RWPE2 (cell line): ENCODE results near the gene MINPP1.

Experiments
- ATAC-seq: fragments of 200-7000 bp; cut with Tn5 transposase; 3 replicates; pipeline ENCODE4 v1.9.1; 2021; ENCODE audit warnings: low read depth
- DNase-seq: peaks from one replicate; pipeline ENCODE4 v3.0.0-alpha.2; 2020; ENCODE audit warnings: low spot score
- H3K27ac ChIP-seq: fragments of 450-650 bp; 2 replicates; pipeline ENCODE4 v1.5.1; 2017; ENCODE audit warnings: mild to moderate bottlenecking; ENCODE audit not compliant: poor library complexity, severe bottlenecking
- H3K27me3 ChIP-seq: fragments of 250-450 bp; sonication (Bioruptor Pico); 2 replicates; pipeline ENCODE4 v1.5.1; 2021; ENCODE audit warnings: mild to moderate bottlenecking, moderate library complexity; ENCODE audit not compliant: insufficient read depth, poor library complexity, severe bottlenecking
- H3K36me3 ChIP-seq: fragments of 250-450 bp; sonication (Bioruptor Pico); 2 replicates; pipeline ENCODE4 v1.5.1; 2020; ENCODE audit warnings: low read depth, mild to moderate bottlenecking, moderate library complexity
- H3K4me1 ChIP-seq: fragments of 250-450 bp; sonication (Bioruptor Pico); 2 replicates; pipeline ENCODE4 v1.5.1; 2021; ENCODE audit warnings: mild to moderate bottlenecking, moderate library complexity; ENCODE audit not compliant: insufficient read depth, poor library complexity, severe bottlenecking
- H3K4me3 ChIP-seq: fragments of 250-450 bp; sonication (Bioruptor Pico); 2 replicates; pipeline ENCODE4 v1.5.1; 2021; ENCODE audit warnings: mild to moderate bottlenecking, moderate library complexity; ENCODE audit not compliant: severe bottlenecking
- H3K9me3 ChIP-seq: fragments of 250-450 bp; sonication (Bioruptor Pico); 2 replicates; pipeline ENCODE4 v1.5.1; 2021; ENCODE audit warnings: mild to moderate bottlenecking, moderate library complexity; ENCODE audit not compliant: severe bottlenecking
- TF ChIP-seq, protein P1 (sequence below): fragments of 450-650 bp; IDR thresholded peaks from one replicate; pipeline ENCODE4 v1.5.1; 2017; ENCODE audit warnings: mild to moderate bottlenecking, moderate library complexity; ENCODE audit not compliant: poor library complexity, severe bottlenecking

MINPP1 gene

DNA sequence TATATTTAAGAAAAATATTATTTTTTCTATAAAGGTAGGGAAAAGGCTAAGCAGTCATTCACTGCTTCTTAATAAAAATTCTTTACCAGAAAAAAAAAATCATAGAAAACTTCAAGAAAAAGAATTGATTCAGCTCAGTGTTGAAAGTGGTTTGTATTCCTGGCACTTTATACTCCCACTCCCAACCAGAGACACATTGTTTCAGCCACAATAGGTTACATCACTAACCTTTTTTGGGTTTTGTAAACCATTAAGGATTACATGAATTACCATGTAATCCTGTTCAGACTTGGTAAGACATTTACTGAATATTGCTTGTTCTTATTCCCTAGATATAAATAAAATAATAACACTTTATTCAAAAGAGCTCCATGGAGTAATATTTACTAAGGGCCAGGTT, 46.6 kb downstream of the MINPP1 start:
- Histone ChIP-seq H3K27ac (no peak overlapping the region), H3K27me3 (no peaks in the 10 kb centered on the region), H3K9me3 (no peaks in the 10 kb centered on the region), H3K36me3 (peaks cover 26% of the 10 kb centered on the region), H3K4me1 (peaks cover 2% of the 10 kb centered on the region), H3K4me3 (no peak overlapping the region)
- TF ChIP-seq, protein P1, sequence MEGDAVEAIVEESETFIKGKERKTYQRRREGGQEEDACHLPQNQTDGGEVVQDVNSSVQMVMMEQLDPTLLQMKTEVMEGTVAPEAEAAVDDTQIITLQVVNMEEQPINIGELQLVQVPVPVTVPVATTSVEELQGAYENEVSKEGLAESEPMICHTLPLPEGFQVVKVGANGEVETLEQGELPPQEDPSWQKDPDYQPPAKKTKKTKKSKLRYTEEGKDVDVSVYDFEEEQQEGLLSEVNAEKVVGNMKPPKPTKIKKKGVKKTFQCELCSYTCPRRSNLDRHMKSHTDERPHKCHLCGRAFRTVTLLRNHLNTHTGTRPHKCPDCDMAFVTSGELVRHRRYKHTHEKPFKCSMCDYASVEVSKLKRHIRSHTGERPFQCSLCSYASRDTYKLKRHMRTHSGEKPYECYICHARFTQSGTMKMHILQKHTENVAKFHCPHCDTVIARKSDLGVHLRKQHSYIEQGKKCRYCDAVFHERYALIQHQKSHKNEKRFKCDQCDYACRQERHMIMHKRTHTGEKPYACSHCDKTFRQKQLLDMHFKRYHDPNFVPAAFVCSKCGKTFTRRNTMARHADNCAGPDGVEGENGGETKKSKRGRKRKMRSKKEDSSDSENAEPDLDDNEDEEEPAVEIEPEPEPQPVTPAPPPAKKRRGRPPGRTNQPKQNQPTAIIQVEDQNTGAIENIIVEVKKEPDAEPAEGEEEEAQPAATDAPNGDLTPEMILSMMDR = no peak
- DNase-seq = no peak
- ATAC-seq = no peak

DNA sequence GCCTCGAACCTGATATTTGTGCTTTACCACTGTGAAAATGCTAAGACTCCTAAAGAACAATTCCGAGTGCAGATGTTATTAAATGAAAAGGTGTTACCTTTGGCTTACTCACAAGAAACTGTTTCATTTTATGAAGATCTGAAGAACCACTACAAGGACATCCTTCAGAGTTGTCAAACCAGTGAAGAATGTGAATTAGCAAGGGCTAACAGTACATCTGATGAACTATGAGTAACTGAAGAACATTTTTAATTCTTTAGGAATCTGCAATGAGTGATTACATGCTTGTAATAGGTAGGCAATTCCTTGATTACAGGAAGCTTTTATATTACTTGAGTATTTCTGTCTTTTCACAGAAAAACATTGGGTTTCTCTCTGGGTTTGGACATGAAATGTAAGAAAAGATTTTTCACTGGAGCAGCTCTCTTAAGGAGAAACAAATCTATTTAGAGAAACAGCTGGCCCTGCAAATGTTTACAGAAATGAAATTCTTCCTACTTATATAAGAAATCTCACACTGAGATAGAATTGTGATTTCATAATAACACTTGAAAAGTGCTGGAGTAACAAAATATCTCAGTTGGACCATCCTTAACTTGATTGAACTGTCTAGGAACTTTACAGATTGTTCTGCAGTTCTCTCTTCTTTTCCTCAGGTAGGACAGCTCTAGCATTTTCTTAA, 47.7 kb downstream of the MINPP1 start:
- H3K27ac ChIP-seq = no peak overlapping the region
- H3K4me1 ChIP-seq = peaks cover 2% of the 10 kb centered on the region
- TF ChIP-seq, protein P1 = no peak
- ATAC-seq = no peak
- peaks cover 23% of the 10 kb centered on the region for H3K36me3 ChIP-seq
- no peaks in the 10 kb centered on the region for H3K27me3 ChIP-seq
- H3K4me3 ChIP-seq = no peak overlapping the region
- DNase-seq = no peak
- H3K9me3 ChIP-seq = no peaks in the 10 kb centered on the region

DNA sequence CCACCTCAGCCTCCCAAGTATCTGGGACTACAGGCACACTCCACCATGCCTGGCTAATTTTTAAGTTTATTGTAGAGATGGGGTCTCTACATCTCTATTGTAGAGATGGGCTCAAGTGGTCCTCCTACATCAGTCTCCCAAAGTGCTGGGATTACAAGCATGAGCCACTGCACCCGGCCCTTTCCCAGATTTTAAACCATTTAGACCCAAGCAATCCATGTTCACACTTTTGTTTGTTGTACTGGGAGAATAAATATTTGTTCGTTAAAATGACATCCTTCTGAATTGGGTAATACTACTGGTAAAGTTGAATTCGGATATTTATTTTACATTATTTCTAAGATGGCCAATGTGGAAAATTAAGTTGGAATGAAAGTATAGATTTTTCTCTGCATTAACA, 52.7 kb downstream of the MINPP1 start:
- DNase-seq (no peak), ATAC-seq (no peak)
- Histone ChIP-seq H3K36me3 (peaks cover 17% of the 10 kb centered on the region), H3K27me3 (no peaks in the 10 kb centered on the region), H3K4me1 (peaks cover 2% of the 10 kb centered on the region), H3K4me3 (no peak overlapping the region), H3K27ac (no peak overlapping the region), H3K9me3 (peaks cover 3% of the 10 kb centered on the region)
- TF ChIP-seq, protein P1 = no peak

DNA sequence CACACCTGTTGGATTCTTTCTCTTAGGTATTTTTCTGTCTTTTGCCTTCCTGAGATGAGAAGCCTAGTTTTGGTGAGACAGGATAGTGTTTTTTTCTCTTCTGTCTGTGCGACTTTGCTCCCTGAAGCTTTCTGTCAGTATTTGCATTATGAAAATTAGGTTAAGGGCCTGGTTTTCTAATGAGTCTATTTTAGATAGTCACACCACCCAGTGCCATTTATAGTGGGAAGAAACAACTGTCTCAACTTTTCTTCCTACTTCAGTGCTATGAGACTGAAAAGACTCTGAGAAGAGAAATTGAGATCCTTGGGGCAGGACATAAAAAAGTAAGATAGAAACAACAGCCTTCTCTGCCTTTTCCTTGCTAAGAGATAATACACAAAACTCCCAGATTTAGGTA, 53.6 kb downstream of the MINPP1 start:
- Histone ChIP-seq H3K27me3 (no peaks in the 10 kb centered on the region), H3K36me3 (peaks cover 7% of the 10 kb centered on the region), H3K4me1 (peaks cover 2% of the 10 kb centered on the region), H3K9me3 (peaks cover 3% of the 10 kb centered on the region), H3K4me3 (no peak overlapping the region), H3K27ac (no peak overlapping the region)
- ATAC-seq (no peak), DNase-seq (no peak)
- TF ChIP-seq, protein P1 = no peak

DNA sequence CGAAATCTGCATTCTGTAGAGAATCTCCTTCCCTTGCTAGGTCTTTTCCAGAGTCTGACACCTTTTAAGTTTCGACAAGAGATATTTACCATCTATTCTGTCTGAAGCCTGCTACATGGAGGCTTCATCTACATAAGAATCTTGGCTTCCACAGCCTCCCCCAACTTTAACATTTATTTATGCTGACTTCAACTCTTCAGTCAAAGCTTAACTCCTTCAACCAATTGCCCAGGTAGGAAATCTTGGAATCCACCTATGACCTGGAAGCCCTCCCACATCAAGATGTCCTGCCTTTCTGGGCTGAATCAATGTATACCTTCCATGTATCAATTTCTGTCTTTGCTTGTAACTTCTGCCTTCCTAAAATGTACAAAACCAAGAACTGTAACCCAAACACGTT, 54.7 kb downstream of the MINPP1 start:
- DNase-seq (no peak), ATAC-seq (no peak)
- Histone ChIP-seq H3K9me3 (peaks cover 3% of the 10 kb centered on the region), H3K36me3 (no peaks in the 10 kb centered on the region), H3K4me1 (peaks cover 2% of the 10 kb centered on the region), H3K27me3 (no peaks in the 10 kb centered on the region), H3K4me3 (no peak overlapping the region), H3K27ac (no peak overlapping the region)
- TF ChIP-seq, protein P1 = no peak
